Caco-2 (cell line): ENCODE data around the gene MED29. TPM values are rescaled to one million over a fixed set of nuclear protein-coding genes. Genes with fewer than 3 reads are reported as not detected.

Experiments
- BruUV-seq: library from RNA; stranded (reverse); fragments of 400-500 nt; replicated peaks from 2 replicates; lab custom pipeline; 2021; lab: Mats Ljungman, UMichigan
- CTCF ChIA-PET: fragments of 300-600 bp; sonication (Branson Sonifier 250); formaldehyde crosslinking; loops from one replicate; lab custom pipeline; 2022; ENCODE audit warnings: antibody characterized with exemption; lab: Charles Lee
- POLR2A ChIA-PET: fragments of 300-600 bp; sonication (Branson Sonifier 250); formaldehyde crosslinking; loops from one replicate; lab custom pipeline; 2022; ENCODE audit warnings: antibody characterized with exemption; lab: Charles Lee
- DNase-seq, 2 experiments: peaks; one replicate each; pipeline versions ENCODE4 v3.0.0 to v3.0.0-alpha.2; 2020 to 2022
- H3K27me3 ChIP-seq: replicated peaks from 2 replicates; pipeline ENCODE4 v1.6.0; 2011; ENCODE audit warnings: low read length; ENCODE audit not compliant: control insufficient read depth, insufficient read depth
- H3K36me3 ChIP-seq: 2 replicates; pipeline ENCODE4 v1.5.1; 2011; ENCODE audit warnings: low read length; ENCODE audit not compliant: control insufficient read depth, insufficient read depth
- H3K4me1 ChIP-seq: fragments of 250-450 bp; sonication (Bioruptor Pico); 2 replicates; pipeline ENCODE4 v1.5.1; 2020; ENCODE audit warnings: mild to moderate bottlenecking
- H3K4me3 ChIP-seq: 2 replicates; pipeline ENCODE4 v1.5.1; 2011; ENCODE audit warnings: low read depth, mild to moderate bottlenecking, control low read depth, low read length
- H3K9me3 ChIP-seq: fragments of 250-450 bp; sonication (Bioruptor Pico); 2 replicates; pipeline ENCODE4 v1.5.1; 2020; ENCODE audit warnings: mild to moderate bottlenecking, moderate library complexity
- H3K27ac Mint-ChIP-seq: one replicate; pipeline ENCODE4 v1.8.0; 2022; ENCODE audit warnings: mixed read lengths; ENCODE audit not compliant: unreplicated experiment
- H3K27me3 Mint-ChIP-seq: one replicate; pipeline ENCODE4 v1.8.0; 2022; ENCODE audit warnings: mixed read lengths; ENCODE audit not compliant: insufficient read depth, unreplicated experiment
- H3K36me3 Mint-ChIP-seq: one replicate; pipeline ENCODE4 v1.8.0; 2022; ENCODE audit warnings: mild to moderate bottlenecking, mixed read lengths; ENCODE audit not compliant: insufficient read depth, unreplicated experiment
- H3K4me1 Mint-ChIP-seq: one replicate; pipeline ENCODE4 v1.8.0; 2022; ENCODE audit warnings: low read depth, mixed read lengths; ENCODE audit not compliant: unreplicated experiment
- H3K4me3 Mint-ChIP-seq: one replicate; pipeline ENCODE4 v1.8.0; 2022; ENCODE audit warnings: mild to moderate bottlenecking, moderate library complexity, mixed read lengths; ENCODE audit not compliant: unreplicated experiment
- H3K9me3 Mint-ChIP-seq: one replicate; pipeline ENCODE4 v1.8.0; 2022; ENCODE audit warnings: mixed read lengths; ENCODE audit not compliant: unreplicated experiment
- CTCF ChIP-seq, 2 experiments: fragments of 200-600 bp in 1 of 2; IDR thresholded peaks; 1 replicate in 1 of 2; 2 replicates in 1 of 2; pipeline versions ENCODE4 v1.5.1 to v1.8.0; 2011 to 2022; ENCODE audit warnings: antibody characterized with exemption in 1 of 2, control low read depth in 1 of 2, inconsistent platforms in 1 of 2, low read depth in 1 of 2, low read length in 1 of 2, mild to moderate bottlenecking in 1 of 2, moderate library complexity in 1 of 2; ENCODE audit not compliant: insufficient read depth in 1 of 2, severe bottlenecking in 1 of 2, unreplicated experiment in 1 of 2
- intact Hi-C: fragments of 100-400 bp; cut with micrococcal nuclease; formaldehyde crosslinking; loops from one replicate; pipeline ENCODE4 v1.10.0; 2022; ENCODE audit not compliant: unreplicated experiment
- total RNA-seq: library from RNA; stranded (reverse); gene quantifications from 2 replicates; pipeline ENCODE4 v1.2.3, GENCODE V29; 2022

MED29 gene
- total RNA-seq, 1 experiment from 2014 or later: 50.8 TPM

GRCh38 chr19:39389631-39390414, 1.4 kb upstream of the MED29 start:
- Mint-ChIP-seq H3K36me3 (peaks cover 93% of the 10 kb centered on the region), H3K27me3 (no peaks in the 10 kb centered on the region), H3K4me3 (peak overlapping the region; percentile 99), H3K4me1 (peaks cover 33% of the 10 kb centered on the region), H3K27ac (peak overlapping the region; percentile 92), H3K9me3 (no peaks in the 10 kb centered on the region)
- Histone ChIP-seq H3K9me3 (no peaks in the 10 kb centered on the region), H3K27me3 (no peaks in the 10 kb centered on the region), H3K4me3 (peak overlapping the region; percentile 76), H3K4me1 (peaks cover 10% of the 10 kb centered on the region), H3K36me3 (peaks cover 9% of the 10 kb centered on the region)
- no TSS peak for BruUV-seq
- CTCF ChIA-PET: no interaction called here
- TF ChIP-seq CTCF (IDR thresholded peaks at IDR 0.05; ENCODE audit: insufficient read depth in 1 of 2, low read depth in 1 of 2, low read length in 1 of 2, severe bottlenecking in 1 of 2, unreplicated experiment in 1 of 2): no peak
- POLR2A ChIA-PET: no interaction called here
- DNase-seq: no peak
- intact Hi-C loops: loop anchor here (5.0 kb wide), 1 partner anchor 48 kb away; the partner anchor contains the start of gene SAMD4B

GRCh38 chr19:39390451-39390750, 777 bp upstream of the MED29 start:
- TSS peak; percentile 45 for BruUV-seq
- intact Hi-C loops: loop anchor here (5.0 kb wide), 1 partner anchor 48 kb away; the partner anchor contains the start of gene SAMD4B
- no peak for TF ChIP-seq CTCF (IDR thresholded peaks at IDR 0.05; ENCODE audit: insufficient read depth in 1 of 2, low read depth in 1 of 2, low read length in 1 of 2, severe bottlenecking in 1 of 2, unreplicated experiment in 1 of 2)

More at GRCh38 chr19:39390451-39390750, 777 bp upstream of the MED29 start:
- H3K36me3 ChIP-seq: peaks cover 9% of the 10 kb centered on the region
- no peaks in the 10 kb centered on the region for H3K27me3 ChIP-seq
- POLR2A ChIA-PET: interaction anchor here (1.0 to 2.0 kb wide), 8 partner anchors 10 to 55 kb away, joined by 3 to 54 read pairs (median 6); partner anchors contain the start of genes RPS16, SAMD4B and SUPT5H
- CTCF ChIA-PET: interaction anchor here (0.7 to 1.4 kb wide), 5 partner anchors 24 to 90 kb away, joined by 3 to 8 read pairs (median 3); partner anchors contain the start of genes RPS16, SAMD4B and TIMM50
- H3K4me3 ChIP-seq: peak overlapping the region; percentile 76
- H3K27ac Mint-ChIP-seq: peak overlapping the region; percentile 92
- H3K9me3 Mint-ChIP-seq: no peaks in the 10 kb centered on the region
- H3K36me3 Mint-ChIP-seq: peaks cover 93% of the 10 kb centered on the region
- DNase-seq: no peak
- H3K9me3 ChIP-seq: no peaks in the 10 kb centered on the region
- peak overlapping the region; percentile 99 for H3K4me3 Mint-ChIP-seq
- no peaks in the 10 kb centered on the region for H3K27me3 Mint-ChIP-seq
- peaks cover 10% of the 10 kb centered on the region for H3K4me1 ChIP-seq
- H3K4me1 Mint-ChIP-seq: peaks cover 33% of the 10 kb centered on the region
